Activated CD4-positive, alpha-beta T cell treated with anti-CD3 and anti-CD28 coated beads for 36 hours (primary cell): ENCODE data around the gene IRX2. TPM values are rescaled to one million over a fixed set of nuclear protein-coding genes. Genes with fewer than 3 reads are reported as not detected.

Experiments used
- ATAC-seq: fragments of 200-7000 bp; cut with Tn5 transposase; one replicate; pipeline ENCODE4 v1.10.0; 2021; ENCODE audit warnings: mild to moderate bottlenecking, moderate library complexity
- CTCF ChIA-PET: fragments of 350-600 bp; sonication (Branson Sonifier 250); formaldehyde crosslinking; loops from one replicate; lab custom pipeline; 2021; ENCODE audit warnings: antibody characterized with exemption; lab: Charles Lee
- POLR2A ChIA-PET: fragments of 350-600 bp; sonication (Branson Sonifier 250); formaldehyde crosslinking; loops from one replicate; lab custom pipeline; 2021; ENCODE audit warnings: antibody characterized with exemption, inconsistent platforms; lab: Charles Lee
- DNase-seq: peaks from one replicate; pipeline ENCODE4 v3.0.0-alpha.2; 2020
- H3K27ac Mint-ChIP-seq: one replicate; pipeline ENCODE4 v1.8.0; 2021; ENCODE audit warnings: mixed read lengths
- H3K27me3 Mint-ChIP-seq: one replicate; pipeline ENCODE4 v1.8.0; 2021; ENCODE audit warnings: mixed read lengths
- H3K36me3 Mint-ChIP-seq: one replicate; pipeline ENCODE4 v1.8.0; 2021; ENCODE audit warnings: low read depth, mixed read lengths
- H3K4me1 Mint-ChIP-seq: one replicate; pipeline ENCODE4 v1.8.0; 2021; ENCODE audit warnings: mixed read lengths
- H3K4me3 Mint-ChIP-seq: one replicate; pipeline ENCODE4 v1.8.0; 2021; ENCODE audit warnings: mild to moderate bottlenecking, moderate library complexity, mixed read lengths
- H3K9me3 Mint-ChIP-seq: one replicate; pipeline ENCODE4 v1.8.0; 2021; ENCODE audit warnings: low read depth, mixed read lengths
- intact Hi-C, 2 experiments: fragments of 100-400 bp; cut with DNase I in 1 of 2; cut with micrococcal nuclease in 1 of 2; formaldehyde crosslinking; loops; one replicate each; pipeline versions ENCODE4 v1.14.2 to v1.15.1; 2022 to 2024; cut with DNase I, micrococcal nuclease
- total RNA-seq, 2 experiments: library from RNA; stranded (reverse); gene quantifications; one replicate each; pipeline ENCODE4 v1.2.3, GENCODE V29; 2021

Gene IRX2
- total RNA-seq, 2 experiments from 2014 or later = not detected

DNA sequence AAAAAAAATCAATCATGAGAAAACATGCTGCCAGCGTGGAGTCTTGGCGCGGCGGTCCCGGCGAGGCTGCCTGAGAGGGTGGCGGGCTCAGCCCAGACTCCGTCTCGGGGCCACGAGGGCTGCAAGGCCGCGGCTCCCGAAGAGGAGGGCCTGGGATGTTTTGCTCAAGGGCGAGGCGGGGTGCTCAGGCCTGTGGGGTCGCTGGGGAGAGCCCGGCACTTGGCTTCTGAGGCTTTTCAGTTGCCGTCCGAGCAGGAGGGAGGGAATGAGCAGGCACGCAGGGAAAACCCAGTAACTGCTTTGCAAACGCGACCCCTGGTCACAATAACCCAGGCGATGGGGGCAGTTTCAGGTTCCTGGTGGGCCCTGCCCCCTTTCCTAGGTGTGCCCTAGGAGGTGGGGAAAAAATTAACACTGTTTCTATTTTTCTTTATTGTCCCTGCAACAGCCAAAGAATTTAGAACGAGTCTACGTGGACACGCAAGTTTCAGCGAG is 3.2 kb upstream of the IRX2 start:
- intact Hi-C loops = loop anchor here (2.0 to 10.0 kb wide), 6 partner anchors 14 to 877 kb away; no protein-coding TSS in a partner anchor
- CTCF ChIA-PET = no interaction called here
- no peak overlapping the region for H3K27ac Mint-ChIP-seq
- no peaks in the 10 kb centered on the region for H3K9me3 Mint-ChIP-seq
- POLR2A ChIA-PET = no interaction called here
- ATAC-seq (no peak), DNase-seq (no peak)
- no peak overlapping the region for H3K4me3 Mint-ChIP-seq
- peaks cover 4% of the 10 kb centered on the region for H3K36me3 Mint-ChIP-seq
- H3K27me3 Mint-ChIP-seq = peaks cover 55% of the 10 kb centered on the region
- H3K4me1 Mint-ChIP-seq = peaks cover 22% of the 10 kb centered on the region

GRCh38 chr5:2753452-2754420 is 2.3 kb upstream of the IRX2 start:
- Mint-ChIP-seq H3K27me3 (peaks cover 55% of the 10 kb centered on the region), H3K9me3 (no peaks in the 10 kb centered on the region), H3K36me3 (peaks cover 4% of the 10 kb centered on the region), H3K4me1 (peaks cover 22% of the 10 kb centered on the region), H3K4me3 (no peak overlapping the region), H3K27ac (no peak overlapping the region)
- ChIA-PET CTCF (no interaction called here), POLR2A (no interaction called here)
- intact Hi-C loops = loop anchor here (2.0 to 10.0 kb wide), 5 partner anchors 13 to 876 kb away; no protein-coding TSS in a partner anchor
- DNase-seq (no peak), ATAC-seq (no peak)

DNA sequence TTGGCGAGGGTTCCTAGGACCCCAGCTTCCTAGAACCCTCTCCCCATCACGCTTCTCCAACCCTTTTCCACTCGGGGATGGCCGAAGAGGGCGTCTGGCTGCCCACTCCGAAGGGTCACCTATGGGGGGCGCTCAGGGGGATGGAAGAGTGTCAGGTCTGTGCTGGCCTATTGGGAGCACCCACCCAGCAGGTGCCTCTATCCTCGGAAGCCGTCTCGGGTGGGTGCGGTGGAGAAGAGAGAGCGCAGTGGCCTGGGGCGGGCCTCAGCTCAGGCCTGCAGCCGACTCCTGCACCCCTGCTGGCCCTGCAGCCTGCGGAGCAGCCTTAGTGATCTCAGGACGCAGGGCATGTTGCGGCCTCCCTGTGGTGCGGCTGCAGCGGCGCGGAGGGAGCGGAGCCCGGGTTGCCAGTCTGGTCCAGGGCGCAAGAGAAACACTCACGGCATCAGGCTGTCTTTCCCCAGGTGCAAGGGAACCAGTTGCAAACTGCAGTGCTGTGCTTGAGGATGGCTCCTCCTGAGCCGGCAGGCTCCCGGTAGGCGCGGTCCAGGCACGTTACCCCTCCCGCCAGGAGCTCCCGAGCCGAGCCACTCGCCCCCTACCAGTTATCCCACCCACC is 1.5 kb upstream of the IRX2 start:
- intact Hi-C loops = loop anchor here in 1 of 2 experiments (5.0 to 10.0 kb wide), 3 partner anchors 362 to 876 kb away; no protein-coding TSS in a partner anchor
- ChIA-PET CTCF (no interaction called here), POLR2A (no interaction called here)
- H3K27me3 Mint-ChIP-seq = peaks cover 52% of the 10 kb centered on the region
- DNase-seq (no peak), ATAC-seq (no peak)
- no peak overlapping the region for H3K27ac Mint-ChIP-seq
- no peaks in the 10 kb centered on the region for H3K9me3 Mint-ChIP-seq
- H3K36me3 Mint-ChIP-seq = peaks cover 4% of the 10 kb centered on the region
- peaks cover 22% of the 10 kb centered on the region for H3K4me1 Mint-ChIP-seq
- no peak overlapping the region for H3K4me3 Mint-ChIP-seq

GRCh38 chr5:2752059-2752820 is 763 bp upstream of the IRX2 start:
- ATAC-seq (no peak), DNase-seq (no peak)
- Mint-ChIP-seq H3K27me3 (peaks cover 54% of the 10 kb centered on the region), H3K27ac (no peak overlapping the region), H3K9me3 (no peaks in the 10 kb centered on the region), H3K4me1 (peaks cover 22% of the 10 kb centered on the region), H3K4me3 (no peak overlapping the region), H3K36me3 (peaks cover 4% of the 10 kb centered on the region)
- CTCF ChIA-PET = no interaction called here
- POLR2A ChIA-PET = no interaction called here
- intact Hi-C loops = loop anchor here in 1 of 2 experiments (5.0 to 10.0 kb wide), 3 partner anchors 363 to 875 kb away; no protein-coding TSS in a partner anchor

- DNase-seq (no peak), ATAC-seq (no peak)
- Mint-ChIP-seq H3K36me3 (peaks cover 4% of the 10 kb centered on the region), H3K4me1 (peaks cover 17% of the 10 kb centered on the region), H3K27me3 (peaks cover 52% of the 10 kb centered on the region), H3K4me3 (no peak overlapping the region), H3K9me3 (no peaks in the 10 kb centered on the region), H3K27ac (no peak overlapping the region)
- CTCF ChIA-PET = interaction anchor here (0.6 kb wide), 1 partner anchor 23 kb away, joined by 3 read pairs; no protein-coding TSS in a partner anchor
- intact Hi-C loops = loop anchor here (2.0 to 10.0 kb wide), 4 partner anchors 364 to 874 kb away; no protein-coding TSS in a partner anchor
- POLR2A ChIA-PET = no interaction called here
Observed at GRCh38 chr5:2750758-2751464, 566 bp downstream of the IRX2 start.

DNA sequence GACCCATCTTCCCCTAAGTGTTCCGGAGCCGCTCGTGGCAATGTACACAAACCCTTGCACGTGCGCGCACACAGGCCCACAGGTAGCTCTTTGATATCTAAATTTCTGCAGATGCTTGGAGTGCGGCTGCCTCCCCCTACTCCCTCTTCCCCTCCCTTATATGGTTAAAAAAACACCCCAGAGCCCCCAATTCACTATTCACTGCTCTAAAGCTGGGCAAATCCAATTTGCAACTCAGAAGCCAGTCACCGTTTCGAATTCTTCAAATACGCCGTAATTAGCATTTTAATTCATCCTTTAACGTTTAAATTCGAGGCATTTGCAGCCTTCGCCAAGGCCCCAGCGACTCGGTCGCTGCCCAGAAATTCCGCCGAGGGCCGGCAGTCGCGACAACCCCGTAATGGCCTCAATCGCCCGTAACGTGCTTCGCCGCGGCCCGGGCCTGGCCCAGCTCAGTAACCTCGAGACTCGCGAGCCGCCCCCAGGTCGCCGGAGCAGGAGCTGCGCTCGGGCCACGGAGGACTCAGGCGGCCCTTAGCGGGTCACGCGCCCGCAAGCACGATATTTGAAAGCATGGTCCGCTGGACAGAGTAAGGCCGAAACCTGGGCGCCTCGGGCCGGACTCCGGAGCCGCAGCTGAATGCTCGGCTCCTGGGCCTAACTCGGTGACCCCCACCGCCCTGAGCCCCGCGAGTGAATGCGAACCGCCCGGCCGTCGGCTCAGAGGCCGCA is 1.3 kb downstream of the IRX2 start:
- intact Hi-C loops = loop anchor here (2.0 to 10.0 kb wide), 4 partner anchors 365 to 873 kb away; no protein-coding TSS in a partner anchor
- ATAC-seq (no peak), DNase-seq (no peak)
- Mint-ChIP-seq H3K27me3 (peaks cover 50% of the 10 kb centered on the region), H3K27ac (no peak overlapping the region), H3K36me3 (peaks cover 4% of the 10 kb centered on the region), H3K4me3 (peak overlapping the region; percentile 20), H3K4me1 (peaks cover 12% of the 10 kb centered on the region), H3K9me3 (no peaks in the 10 kb centered on the region)
- ChIA-PET CTCF (no interaction called here), POLR2A (no interaction called here)

DNA sequence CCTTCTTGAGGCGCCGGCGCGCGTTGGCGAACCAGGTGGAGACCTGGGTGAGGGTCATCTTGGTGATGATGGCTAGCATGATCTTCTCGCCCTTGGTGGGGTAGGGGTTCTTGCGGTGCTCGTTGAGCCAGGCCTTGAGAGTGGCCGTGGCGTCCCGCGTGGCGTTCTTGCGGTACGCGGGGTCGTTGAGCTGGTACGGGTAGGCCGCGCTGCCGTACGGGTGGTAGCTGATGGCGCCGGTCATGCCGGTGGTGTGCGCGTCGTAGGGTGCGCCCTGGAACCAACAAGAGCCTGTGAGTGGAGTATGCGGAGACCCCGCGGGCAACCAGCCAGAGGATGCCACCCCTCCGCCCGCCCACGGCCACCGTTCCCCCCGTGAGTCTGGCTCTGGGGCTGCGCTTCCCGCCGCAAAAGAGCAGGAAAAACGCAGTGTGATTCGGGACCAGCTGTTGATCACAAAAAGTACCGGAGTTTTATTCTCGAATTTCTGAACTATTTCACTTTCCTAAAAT is 1.9 kb downstream of the IRX2 start:
- DNase-seq = no peak
- no peaks in the 10 kb centered on the region for H3K9me3 Mint-ChIP-seq
- H3K4me3 Mint-ChIP-seq = peak overlapping the region; percentile 20
- H3K27me3 Mint-ChIP-seq = peaks cover 54% of the 10 kb centered on the region
- intact Hi-C loops = loop anchor here (2.0 to 10.0 kb wide), 4 partner anchors 365 to 873 kb away; no protein-coding TSS in a partner anchor
- peaks cover 4% of the 10 kb centered on the region for H3K36me3 Mint-ChIP-seq
- peaks cover 12% of the 10 kb centered on the region for H3K4me1 Mint-ChIP-seq
- ATAC-seq = no peak
- CTCF ChIA-PET = no interaction called here
- no peak overlapping the region for H3K27ac Mint-ChIP-seq
- POLR2A ChIA-PET = no interaction called here

- Mint-ChIP-seq H3K9me3 (no peaks in the 10 kb centered on the region), H3K36me3 (peaks cover 4% of the 10 kb centered on the region), H3K27me3 (peaks cover 54% of the 10 kb centered on the region), H3K27ac (no peak overlapping the region), H3K4me1 (peaks cover 8% of the 10 kb centered on the region), H3K4me3 (peak overlapping the region; percentile 13)
- intact Hi-C loops = no loop called here
- POLR2A ChIA-PET = no interaction called here
- ATAC-seq (no peak), DNase-seq (no peak)
- CTCF ChIA-PET = no interaction called here
Observed at GRCh38 chr5:2748861-2749513, 2.5 kb downstream of the IRX2 start.

DNA sequence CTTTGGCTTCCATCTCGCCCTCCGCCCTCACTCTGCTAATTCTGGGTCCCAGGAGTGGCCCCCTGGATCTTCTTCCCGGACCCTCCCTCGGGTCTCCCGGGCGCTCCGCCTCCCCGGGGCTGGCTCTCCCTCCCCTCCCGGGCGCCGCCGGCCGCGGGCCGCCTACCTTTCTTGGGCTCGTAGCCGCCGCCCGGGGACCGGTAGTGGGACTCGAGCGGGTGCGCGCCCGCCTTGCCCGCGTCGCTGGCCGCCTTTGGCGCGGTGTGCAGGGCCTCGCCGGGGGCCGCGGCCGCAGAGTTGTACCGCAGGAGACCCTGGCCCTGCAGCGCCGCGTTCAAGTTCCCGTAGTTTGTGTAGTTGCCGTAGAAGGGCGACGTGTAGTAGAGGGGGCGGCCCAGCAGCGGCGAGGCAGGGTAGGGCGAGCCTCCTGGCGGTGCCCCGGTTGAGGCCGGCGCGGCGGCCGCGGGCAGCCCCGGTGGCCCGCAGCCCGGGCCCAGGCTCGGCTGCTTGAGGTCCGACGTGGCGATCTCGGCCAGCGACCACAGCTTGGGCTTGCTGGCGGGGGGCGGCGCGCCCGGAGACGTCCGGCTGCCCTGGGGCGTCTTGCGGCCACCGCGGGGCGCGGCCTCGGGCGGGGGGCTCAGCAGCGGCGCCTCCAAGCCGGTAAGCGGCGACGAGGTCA is 3.2 kb downstream of the IRX2 start:
- Mint-ChIP-seq H3K4me3 (no peak overlapping the region), H3K4me1 (peaks cover 5% of the 10 kb centered on the region), H3K36me3 (peaks cover 4% of the 10 kb centered on the region), H3K27me3 (peaks cover 55% of the 10 kb centered on the region), H3K9me3 (no peaks in the 10 kb centered on the region), H3K27ac (no peak overlapping the region)
- ATAC-seq (no peak), DNase-seq (no peak)
- intact Hi-C loops = no loop called here
- ChIA-PET POLR2A (no interaction called here), CTCF (no interaction called here)
